K562 (cell line): ENCODE measurements around the gene SAPCD1. TPM values are rescaled to one million over a fixed set of nuclear protein-coding genes. Genes with fewer than 3 reads are reported as not detected.

Experiments
- ARHGAP35 ChIP-seq: fragments of 450-650 bp; IDR thresholded peaks from 2 replicates; pipeline ENCODE4 v1.6.1; 2018; ENCODE audit not compliant: partially characterized antibody
- CREB5 ChIP-seq: fragments of 250-450 bp; sonication (Bioruptor Pico); IDR thresholded peaks from 2 replicates; pipeline ENCODE4 v1.5.0; 2020; ENCODE audit warnings: mild to moderate bottlenecking
- DLX4 ChIP-seq: fragments of 250-450 bp; sonication (Bioruptor Pico); IDR thresholded peaks from 2 replicates; pipeline ENCODE4 v1.6.1; 2021; ENCODE audit warnings: mild to moderate bottlenecking
- E2F3 ChIP-seq: fragments of 250-450 bp; sonication (Bioruptor Pico); IDR thresholded peaks from 2 replicates; pipeline ENCODE4 v1.4.0; 2020; ENCODE audit warnings: mild to moderate bottlenecking
- EGR1 ChIP-seq: fragments of 450-650 bp; conservative IDR thresholded peaks from 2 replicates; pipeline ENCODE4 v1.6.1; 2017; ENCODE audit warnings: mild to moderate bottlenecking
- HINFP ChIP-seq: fragments of 450-650 bp; conservative IDR thresholded peaks from 2 replicates; pipeline ENCODE4 v1.6.1; 2016; ENCODE audit warnings: missing genetic modification characterization, low read depth, mild to moderate bottlenecking, control low read depth, missing compliant biosample characterization
- HMGN3 ChIP-seq: IDR thresholded peaks from 2 replicates; pipeline ENCODE4 v1.6.1; 2011; ENCODE audit warnings: borderline replicate concordance, low read depth, mild to moderate bottlenecking, mixed read lengths, low read length; ENCODE audit not compliant: insufficient read length; ENCODE audit errors: extremely low read depth
- HNRNPLL ChIP-seq: fragments of 200-400 bp; formaldehyde crosslinking; IDR thresholded peaks from 2 replicates; pipeline ENCODE4 v1.6.1; 2017; ENCODE audit warnings: low read length, low read depth, mild to moderate bottlenecking; ENCODE audit not compliant: poor library complexity, severe bottlenecking
- ID3 ChIP-seq, 2 experiments: fragments of 250-450 bp in 1 of 2; fragments of 450-650 bp in 1 of 2; sonication (Bioruptor Pico) in 1 of 2; IDR thresholded peaks; 2 replicates each; pipeline versions ENCODE4 v1.6.1 to v1.8.0; 2016 to 2021; ENCODE audit warnings: mild to moderate bottlenecking in 2 of 2, moderate library complexity in 2 of 2, missing compliant biosample characterization in 1 of 2, missing genetic modification characterization in 1 of 2
- MYNN ChIP-seq, 2 experiments: sonication (generic); formaldehyde crosslinking in 1 of 2; IDR thresholded peaks; 2 replicates each; pipeline versions ENCODE4 v1.5.0 to v1.6.1; 2016 to 2020; ENCODE audit warnings: antibody characterized with exemption in 1 of 2, missing genetic modification reagents in 1 of 2
- RNF219 ChIP-seq: fragments of 250-450 bp; sonication (Bioruptor Pico); IDR thresholded peaks from 2 replicates; pipeline ENCODE4 v1.5.0; 2022; ENCODE audit warnings: mild to moderate bottlenecking
- ZBTB12 ChIP-seq: fragments of 250-450 bp; sonication (Bioruptor Pico); IDR thresholded peaks from 2 replicates; pipeline ENCODE4 v1.4.0; 2020
- ZNF347 ChIP-seq: fragments of 450-650 bp; formaldehyde crosslinking; IDR thresholded peaks from 2 replicates; pipeline ENCODE4 v1.4.0; 2020; ENCODE audit warnings: low read depth, mild to moderate bottlenecking, moderate library complexity
- ZNF449 ChIP-seq: fragments of 250-450 bp; sonication (Bioruptor Pico); IDR thresholded peaks from 2 replicates; pipeline ENCODE4 v1.8.0; 2022; ENCODE audit warnings: moderate library complexity, mild to moderate bottlenecking, inconsistent platforms
- ZNF57 ChIP-seq: fragments of 450-650 bp; formaldehyde crosslinking; IDR thresholded peaks from 2 replicates; pipeline ENCODE4 v1.4.0; 2020; ENCODE audit warnings: mild to moderate bottlenecking, moderate library complexity
- ZNF707 ChIP-seq: fragments of 250-450 bp; sonication (Bioruptor Pico); conservative IDR thresholded peaks from 2 replicates; pipeline ENCODE4 v1.8.0; 2022; ENCODE audit warnings: inconsistent platforms, mild to moderate bottlenecking, moderate library complexity
- ZNF785 ChIP-seq: fragments of 250-450 bp; sonication (Bioruptor Pico); IDR thresholded peaks from 2 replicates; pipeline ENCODE4 v1.4.0; 2020; ENCODE audit warnings: mild to moderate bottlenecking
- polyA plus RNA-seq, 8 experiments: library from polyadenylated mRNA; depleted of rRNA in 4 of 8; stranded (reverse) in 5 of 8; unstranded in 3 of 8; fragments of >200 nt; fragmentation: Nextera tagmentation in 2 of 8; fragmentation: Illumina TruSeq in 1 of 8; extraction: Ambion mirVana in 2 of 8; extraction: Trizol in 1 of 8; gene quantifications; 2 replicates each; pipeline versions ENCODE4 v1.2.1 to v1.2.3, GENCODE V29; 2011 to 2014; ENCODE audit warnings: inconsistent platforms in 1 of 8, missing spikeins in 1 of 8
- total RNA-seq, 7 experiments: library from RNA; depleted of rRNA in 6 of 7; stranded (reverse); fragments of >200 nt in 6 of 7; fragmentation: Illumina TruSeq in 2 of 7; extraction: Trizol in 2 of 7; gene quantifications; 2 replicates each; pipeline versions ENCODE4 v1.2.1 to v1.2.3, GENCODE V29; 2011 to 2021; ENCODE audit warnings: low replicate concordance in 1 of 7

The SAPCD1 gene
- total and polyA plus RNA-seq, 9 of the 15 experiments (the other 6 are each of a cell fraction or from before 2014, with no cell fraction given): 2.6 to 30.2 (median 7.4) TPM

GRCh38 chr6:31727034-31727716, 35.3 kb upstream of the SAPCD1 start (continued):
- TF ChIP-seq RNF219 (CRISPR knock-in tag) (no peak), DLX4 (CRISPR knock-in tag) (no peak), EGR1 (no peak), HINFP (no peak), ID3 (CRISPR knock-in tag; IDR thresholded peaks at IDR 0.05) (no peak), ID3 (tag; IDR thresholded peaks at IDR 0.05) (peak; percentile 51; the same call in 1 of the 2 replicates), E2F3 (CRISPR knock-in tag) (no peak), ZNF449 (0 out of 2 replicates have a peak, but pooled peaks have one; percentile 45), ZNF707 (CRISPR knock-in tag) (no peak), ZNF57 (CRISPR knock-in tag) (peak; percentile 41; the same call in 1 of the 2 replicates), CREB5 (CRISPR knock-in tag) (no peak; the same call in 1 of the 2 replicates), HNRNPLL (no peak), ZBTB12 (CRISPR knock-in tag) (peak; percentile 54; the same call in 1 of the 2 replicates), HMGN3 (peak; percentile 8), MYNN (IDR thresholded peaks at IDR 0.05) (peak; percentile 72; the same call in 1 of the 2 replicates), MYNN (CRISPR knock-in tag; IDR thresholded peaks at IDR 0.05) (no peak), ZNF785 (CRISPR knock-in tag) (no peak), ARHGAP35 (no peak), ZNF347 (no peak)
